ENCODE data around the gene JMJD4. TPM values are rescaled to one million over a fixed set of nuclear protein-coding genes. Genes with fewer than 3 reads are reported as not detected.

Gene JMJD4
- total RNA-seq, 1 donor from 2014 or later = 28.3 TPM

- no peaks in the 10 kb centered on the region for H3K27me3 Mint-ChIP-seq (ENCODE audit: low read depth)
- DNase-seq (ENCODE audit: low read depth, low spot score) = no peak
- H3K9me3 Mint-ChIP-seq = no peaks in the 10 kb centered on the region
- H3K4me1 Mint-ChIP-seq = no peaks in the 10 kb centered on the region
- peaks cover 6% of the 10 kb centered on the region for H3K36me3 Mint-ChIP-seq (ENCODE audit: low read depth)
- no peak overlapping the region for H3K4me3 Mint-ChIP-seq
- no peak overlapping the region for H3K27ac Mint-ChIP-seq (ENCODE audit: unreplicated experiment)
- TF ChIP-seq CTCF (conservative IDR thresholded peaks at IDR 0.05) = no peak
Observed at GRCh38 chr1:227764019-227764391, 28.9 kb upstream of the JMJD4 start.

- peaks cover 6% of the 10 kb centered on the region for H3K36me3 Mint-ChIP-seq (ENCODE audit: low read depth)
- no peaks in the 10 kb centered on the region for H3K4me1 Mint-ChIP-seq
- H3K4me3 Mint-ChIP-seq = no peak overlapping the region
- no peak for TF ChIP-seq CTCF (conservative IDR thresholded peaks at IDR 0.05)
- no peak for DNase-seq (ENCODE audit: low read depth, low spot score)
- no peaks in the 10 kb centered on the region for H3K9me3 Mint-ChIP-seq
- H3K27me3 Mint-ChIP-seq (ENCODE audit: low read depth) = no peaks in the 10 kb centered on the region
- H3K27ac Mint-ChIP-seq (ENCODE audit: unreplicated experiment) = no peak overlapping the region
Observed at GRCh38 chr1:227763246-227764018, 28.3 kb upstream of the JMJD4 start.

- Mint-ChIP-seq H3K4me1 (no peaks in the 10 kb centered on the region), H3K27ac (ENCODE audit: unreplicated experiment) (no peak overlapping the region), H3K4me3 (no peak overlapping the region), H3K9me3 (no peaks in the 10 kb centered on the region), H3K36me3 (ENCODE audit: low read depth) (peaks cover 2% of the 10 kb centered on the region), H3K27me3 (ENCODE audit: low read depth) (no peaks in the 10 kb centered on the region)
- TF ChIP-seq CTCF (conservative IDR thresholded peaks at IDR 0.05) = peak; percentile 94
- peak; percentile 82 for DNase-seq (ENCODE audit: low read depth, low spot score)
Observed at GRCh38 chr1:227762231-227762911, 27.3 kb upstream of the JMJD4 start.

- Mint-ChIP-seq H3K27me3 (ENCODE audit: low read depth) (no peaks in the 10 kb centered on the region), H3K4me3 (no peak overlapping the region), H3K27ac (ENCODE audit: unreplicated experiment) (no peak overlapping the region), H3K9me3 (no peaks in the 10 kb centered on the region), H3K36me3 (ENCODE audit: low read depth) (no peaks in the 10 kb centered on the region), H3K4me1 (no peaks in the 10 kb centered on the region)
- TF ChIP-seq CTCF (conservative IDR thresholded peaks at IDR 0.05) = no peak
- no peak for DNase-seq (ENCODE audit: low read depth, low spot score)
Observed at GRCh38 chr1:227761621-227762230, 26.6 kb upstream of the JMJD4 start.

GRCh38 chr1:227760377-227760776 is 25.3 kb upstream of the JMJD4 start:
- Mint-ChIP-seq H3K9me3 (no peaks in the 10 kb centered on the region), H3K4me1 (no peaks in the 10 kb centered on the region), H3K27me3 (ENCODE audit: low read depth) (no peaks in the 10 kb centered on the region), H3K4me3 (no peak overlapping the region), H3K27ac (ENCODE audit: unreplicated experiment) (no peak overlapping the region), H3K36me3 (ENCODE audit: low read depth) (no peaks in the 10 kb centered on the region)
- no peak for DNase-seq (ENCODE audit: low read depth, low spot score)
- no peak for TF ChIP-seq CTCF (conservative IDR thresholded peaks at IDR 0.05)
